Body of pancreas (tissue), 4 donors: ENCODE data around the gene TMEM245. TPM values are rescaled to one million over a fixed set of nuclear protein-coding genes. Genes with fewer than 3 reads are reported as not detected.

Experiments used
- ATAC-seq: fragments of 150-250 bp; one replicate; pipeline ENCODE4 v1.9.1; 2016
- DNase-seq, 4 donors: peaks; one replicate each; pipeline ENCODE4 v3.0.0-alpha.2; 2019
- H3K27ac ChIP-seq, 4 donors: fragments of 200-600 bp; sonication (generic); 1 replicate in 3 of 4; 2 replicates in 1 of 4; pipeline versions ENCODE4 v1.5.1 to v1.6.1; 2016 to 2019; ENCODE audit warnings: mild to moderate bottlenecking in 1 of 4, mixed read lengths in 1 of 4, moderate library complexity in 1 of 4
- H3K27me3 ChIP-seq, 2 donors: fragments of 200-600 bp; sonication (generic); one replicate each; pipeline ENCODE4 v1.6.0; 2016; ENCODE audit warnings: mild to moderate bottlenecking in 1 of 2
- H3K36me3 ChIP-seq, 2 donors: fragments of 200-600 bp; sonication (generic); replicated peaks in 1 of 2; 2 replicates each; pipeline ENCODE4 v1.5.1; 2016; ENCODE audit warnings: low read depth in 2 of 2; ENCODE audit not compliant: insufficient read depth in 1 of 2
- H3K4me1 ChIP-seq: fragments of 200-600 bp; sonication (generic); one replicate; pipeline ENCODE4 v1.6.0; 2016
- H3K4me3 ChIP-seq, 2 donors: fragments of 200-600 bp; sonication (generic); 1 replicate in 1 of 2; 2 replicates in 1 of 2; pipeline ENCODE4 v1.5.1; 2016 to 2019
- H3K9me3 ChIP-seq, 3 donors: fragments of 200-600 bp; sonication (generic); 1 replicate in 2 of 3; 2 replicates in 1 of 3; pipeline ENCODE4 v1.5.1; 2016
- POLR2A ChIP-seq, 3 donors: fragments of 450-650 bp; IDR thresholded peaks; one replicate each; pipeline ENCODE4 v1.6.1; 2016; ENCODE audit warnings: antibody characterized with exemption in 3 of 3, mild to moderate bottlenecking in 2 of 3
- WGBS, 2 donors: methylation state at CpG; one replicate each; pipeline ENCODE4 v1.1.5; 2017; 5-methylcytosine and 5-hydroxymethylcytosine counted together
- intact Hi-C: fragments of 100-400 bp; cut with DNase I; formaldehyde crosslinking; loops from one replicate; pipeline ENCODE4 v1.15.1; 2023
- total RNA-seq, 2 donors: library from RNA; depleted of rRNA; stranded (reverse); fragments of >200 nt; gene quantifications; one replicate each; pipeline ENCODE4 v1.1.0, GENCODE V29; 2016
- TF ChIP-seq, protein P1 (sequence below), 7 experiments: fragments of 450-650 bp in 4 of 7; fragments of 200-600 bp in 3 of 7; sonication (generic) in 3 of 7; IDR thresholded peaks; one replicate each; pipeline ENCODE4 v1.5.1; 2016 to 2019; ENCODE audit warnings: antibody characterized with exemption in 7 of 7

TMEM245 gene
- total RNA-seq, 2 donors from 2014 or later = 38.9 to 47.0 TPM

DNA sequence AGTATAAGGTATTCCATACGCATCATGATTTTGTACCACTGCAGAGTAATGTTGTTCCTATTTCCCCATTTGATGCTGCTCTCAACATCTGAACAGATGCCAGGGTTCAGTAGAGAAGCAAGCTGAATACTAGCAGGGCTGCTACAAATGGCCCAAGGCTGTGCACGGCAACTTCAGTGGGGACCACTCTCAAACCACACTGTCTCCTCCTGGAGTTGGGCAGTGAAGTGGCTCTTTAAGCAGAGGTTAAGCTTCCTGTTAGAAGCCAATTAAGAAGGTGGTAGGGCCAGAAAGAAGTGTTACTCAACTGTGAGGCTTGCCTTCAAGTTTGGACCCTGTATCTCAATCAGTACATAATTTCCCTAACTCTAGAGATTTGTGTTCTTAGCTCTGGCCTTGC, 32.0 kb downstream of the TMEM245 start:
- 98 to 100% methylated on average over 2 of the region's 2 CpGs for WGBS, 2 donors
- intact Hi-C loops = no loop called here
- H3K27me3 ChIP-seq = no peaks in the 10 kb centered on the region
- TF ChIP-seq, protein P1, sequence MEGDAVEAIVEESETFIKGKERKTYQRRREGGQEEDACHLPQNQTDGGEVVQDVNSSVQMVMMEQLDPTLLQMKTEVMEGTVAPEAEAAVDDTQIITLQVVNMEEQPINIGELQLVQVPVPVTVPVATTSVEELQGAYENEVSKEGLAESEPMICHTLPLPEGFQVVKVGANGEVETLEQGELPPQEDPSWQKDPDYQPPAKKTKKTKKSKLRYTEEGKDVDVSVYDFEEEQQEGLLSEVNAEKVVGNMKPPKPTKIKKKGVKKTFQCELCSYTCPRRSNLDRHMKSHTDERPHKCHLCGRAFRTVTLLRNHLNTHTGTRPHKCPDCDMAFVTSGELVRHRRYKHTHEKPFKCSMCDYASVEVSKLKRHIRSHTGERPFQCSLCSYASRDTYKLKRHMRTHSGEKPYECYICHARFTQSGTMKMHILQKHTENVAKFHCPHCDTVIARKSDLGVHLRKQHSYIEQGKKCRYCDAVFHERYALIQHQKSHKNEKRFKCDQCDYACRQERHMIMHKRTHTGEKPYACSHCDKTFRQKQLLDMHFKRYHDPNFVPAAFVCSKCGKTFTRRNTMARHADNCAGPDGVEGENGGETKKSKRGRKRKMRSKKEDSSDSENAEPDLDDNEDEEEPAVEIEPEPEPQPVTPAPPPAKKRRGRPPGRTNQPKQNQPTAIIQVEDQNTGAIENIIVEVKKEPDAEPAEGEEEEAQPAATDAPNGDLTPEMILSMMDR (IDR thresholded peaks at IDR 0.05) = no peak
- ATAC-seq = no peak
- no peak overlapping the region for H3K4me3 ChIP-seq
- peaks cover 0 to 19% of the 10 kb centered on the region in 2 donors for H3K36me3 ChIP-seq
- no peak overlapping the region for H3K27ac ChIP-seq
- no peaks in the 10 kb centered on the region for H3K4me1 ChIP-seq
- H3K9me3 ChIP-seq = no peaks in the 10 kb centered on the region
- DNase-seq = no peak

DNA sequence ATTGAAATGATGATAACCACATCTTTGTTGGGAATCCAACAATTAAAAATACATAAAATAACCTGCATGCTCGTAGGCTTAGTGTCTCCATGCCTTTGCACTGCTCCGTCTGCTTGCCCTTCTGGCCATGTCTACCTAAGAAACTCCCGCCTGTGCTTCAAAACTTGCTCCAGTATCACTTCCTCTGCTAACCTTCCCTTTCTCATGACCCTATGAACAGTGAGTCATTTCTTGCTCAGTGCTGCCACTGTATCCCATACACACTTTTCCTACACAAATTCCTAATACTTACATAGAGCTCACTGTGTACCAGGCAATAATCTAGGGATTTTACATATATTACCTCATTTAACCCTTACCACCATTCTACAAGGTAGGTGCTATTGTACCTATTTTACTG, 33.5 kb downstream of the TMEM245 start:
- no peak for ATAC-seq
- Histone ChIP-seq H3K4me3 (no peak overlapping the region), H3K9me3 (no peaks in the 10 kb centered on the region), H3K36me3 (peaks cover 0 to 19% of the 10 kb centered on the region in 2 donors), H3K4me1 (peaks cover 9% of the 10 kb centered on the region), H3K27ac (no peak overlapping the region), H3K27me3 (no peaks in the 10 kb centered on the region)
- intact Hi-C loops = no loop called here
- no peak for DNase-seq
- 91 to 97% methylated on average over 3 of the region's 3 CpGs for WGBS, 2 donors
- TF ChIP-seq, protein P1 (IDR thresholded peaks at IDR 0.05) = no peak
- TF ChIP-seq POLR2A (IDR thresholded peaks at IDR 0.05) = no peak

DNA sequence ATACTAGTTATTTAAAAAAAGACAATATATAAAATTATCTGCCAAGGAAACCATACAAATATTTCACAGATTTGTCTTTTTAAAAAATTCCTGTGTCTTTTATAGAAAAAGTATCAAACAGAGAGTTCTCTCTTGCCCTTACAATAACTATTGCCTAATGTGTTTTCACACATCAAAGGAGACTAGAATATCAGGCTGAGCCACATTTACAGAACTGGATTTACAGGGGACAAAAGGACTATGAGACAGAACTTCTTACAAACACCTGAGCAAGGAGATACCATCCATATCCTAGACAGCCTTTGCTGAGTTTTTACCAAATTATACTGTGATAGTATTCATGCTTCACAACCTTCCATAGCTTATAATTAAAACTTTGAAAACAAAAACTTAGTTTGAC, 34.2 kb downstream of the TMEM245 start:
- no peaks in the 10 kb centered on the region for H3K9me3 ChIP-seq
- ATAC-seq (no peak), DNase-seq (no peak)
- peaks cover 0 to 14% of the 10 kb centered on the region in 2 donors for H3K36me3 ChIP-seq
- H3K27me3 ChIP-seq = no peaks in the 10 kb centered on the region
- H3K4me3 ChIP-seq = no peak overlapping the region
- no peak overlapping the region for H3K27ac ChIP-seq
- H3K4me1 ChIP-seq = peaks cover 9% of the 10 kb centered on the region
- TF ChIP-seq POLR2A (IDR thresholded peaks at IDR 0.05) = no peak
- TF ChIP-seq, protein P1 (IDR thresholded peaks at IDR 0.05) = no peak
- intact Hi-C loops = no loop called here

DNA sequence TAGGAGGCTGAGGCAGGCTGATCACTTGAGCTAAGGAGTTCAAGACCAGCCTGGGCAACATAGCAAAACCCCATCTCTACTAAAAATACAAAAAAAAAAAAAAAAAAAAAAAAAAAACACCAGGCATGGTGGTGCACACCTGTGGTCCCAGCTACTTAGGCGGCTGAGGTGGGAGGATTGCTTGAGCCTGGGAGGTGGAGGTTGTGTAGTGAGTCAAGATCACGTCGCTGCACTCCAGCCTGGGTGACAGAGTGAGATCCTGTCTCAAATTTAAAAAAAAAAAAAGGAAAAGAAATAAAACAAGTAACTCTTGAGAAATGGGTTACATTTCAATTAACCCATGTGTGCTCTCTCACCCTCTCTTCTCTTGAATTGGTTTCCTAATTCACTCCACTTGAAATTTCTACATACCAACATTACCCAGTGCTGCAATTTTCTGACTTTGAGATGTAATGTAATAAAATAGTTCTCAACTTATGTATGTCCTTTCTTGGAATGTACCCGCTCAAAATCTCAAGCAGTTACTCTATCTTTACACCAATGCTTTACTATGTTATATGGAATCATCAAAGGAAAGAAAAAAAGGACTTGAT, 35.8 kb downstream of the TMEM245 start:
- TF ChIP-seq POLR2A (IDR thresholded peaks at IDR 0.05) = no peak
- TF ChIP-seq, protein P1 (IDR thresholded peaks at IDR 0.05) = no peak
- no peak overlapping the region for H3K27ac ChIP-seq
- no peaks in the 10 kb centered on the region for H3K27me3 ChIP-seq
- peaks cover 9% of the 10 kb centered on the region for H3K4me1 ChIP-seq
- intact Hi-C loops = no loop called here
- H3K4me3 ChIP-seq = no peak overlapping the region
- WGBS, 2 donors = 95 to 99% methylated on average over 4 of the region's 4 CpGs
- no peaks in the 10 kb centered on the region for H3K9me3 ChIP-seq
- H3K36me3 ChIP-seq = peaks cover 0 to 13% of the 10 kb centered on the region in 2 donors
- ATAC-seq (no peak), DNase-seq (no peak)

DNA sequence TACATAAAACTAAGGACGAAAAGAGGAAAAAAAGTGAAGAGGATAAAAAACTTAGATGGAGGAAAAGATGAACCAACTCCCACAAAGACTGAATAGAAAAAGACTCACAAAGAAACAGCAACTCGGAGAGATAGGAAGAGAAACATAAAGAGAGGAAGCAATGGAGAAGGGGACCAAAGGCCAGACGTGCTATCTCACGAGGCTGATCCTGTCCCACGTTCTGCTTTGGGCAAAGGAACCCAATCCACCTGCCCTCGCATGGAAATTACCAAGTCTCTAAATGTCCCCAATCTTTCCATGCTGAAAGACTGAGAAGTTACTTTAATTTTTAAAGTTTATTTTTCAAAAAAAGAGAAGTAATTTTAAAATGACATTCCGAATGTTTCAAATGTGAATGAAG, 36.6 kb downstream of the TMEM245 start:
- Histone ChIP-seq H3K4me1 (peaks cover 9% of the 10 kb centered on the region), H3K27ac (no peak overlapping the region), H3K9me3 (no peaks in the 10 kb centered on the region), H3K4me3 (no peak overlapping the region), H3K27me3 (no peaks in the 10 kb centered on the region), H3K36me3 (peaks cover 0 to 12% of the 10 kb centered on the region in 2 donors)
- DNase-seq (no peak), ATAC-seq (no peak)
- WGBS, 2 donors = 87 to 94% methylated on average over 7 of the region's 7 CpGs
- no peak for TF ChIP-seq POLR2A (IDR thresholded peaks at IDR 0.05)
- TF ChIP-seq, protein P1 (IDR thresholded peaks at IDR 0.05) = no peak
- intact Hi-C loops = no loop called here
